Activated gamma-delta T cell treated with Interleukin-2 at 50 U/mL for 16 hours (primary cell): ENCODE measurements around the gene FCSK.

ENCODE experiments used
- DNase-seq: peaks from one replicate; pipeline ENCODE4 v3.0.0-alpha.2; 2020

FCSK gene

DNA sequence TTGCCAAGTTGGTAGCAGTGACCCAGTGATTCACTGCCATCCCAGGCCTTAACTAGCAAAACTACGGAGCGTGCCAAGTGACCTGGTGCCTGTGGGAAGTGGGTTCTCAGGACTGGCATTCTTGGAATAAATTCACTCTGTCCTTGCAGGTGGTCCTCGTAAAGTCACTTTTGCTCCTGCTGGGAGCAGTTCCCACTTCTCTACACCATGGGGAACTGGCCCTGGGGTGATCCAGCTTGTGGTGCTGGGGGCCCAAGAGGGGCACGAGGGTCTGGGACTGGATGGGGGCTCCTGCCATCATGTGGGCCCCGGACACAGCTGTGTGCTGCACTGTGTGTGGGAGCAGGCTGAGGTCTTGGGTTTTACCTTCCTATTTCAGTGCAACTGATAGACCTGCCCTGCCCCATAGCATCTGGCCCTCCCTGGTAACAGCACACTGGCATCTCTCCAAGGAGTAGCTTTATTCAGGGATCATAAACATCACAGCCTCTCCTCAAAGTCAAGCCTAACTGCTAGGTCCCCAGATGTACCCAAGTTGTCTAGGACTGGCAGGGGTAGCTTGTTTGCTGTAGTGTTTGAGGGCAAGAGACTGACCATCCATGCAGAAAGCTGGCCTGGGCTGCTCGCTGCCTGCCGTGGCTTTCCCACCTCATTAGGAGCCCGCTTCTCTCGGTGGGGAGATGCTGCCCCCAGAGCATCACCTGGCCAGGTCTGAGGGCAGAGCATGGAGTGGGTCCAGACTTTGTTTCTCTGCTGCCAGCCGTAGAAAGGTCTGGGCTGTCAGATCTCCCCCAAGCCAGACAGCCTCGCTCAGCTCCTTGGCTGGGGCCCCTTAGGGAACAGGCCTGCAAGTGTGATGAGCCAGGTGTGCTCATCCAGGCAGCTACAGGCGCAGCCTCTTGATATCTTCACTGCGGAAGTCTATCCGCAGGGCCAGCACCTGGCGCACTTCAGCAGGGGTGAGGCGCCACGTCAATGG is 26.0 kb downstream of the FCSK start:
- DNase-seq = no peak

DNA sequence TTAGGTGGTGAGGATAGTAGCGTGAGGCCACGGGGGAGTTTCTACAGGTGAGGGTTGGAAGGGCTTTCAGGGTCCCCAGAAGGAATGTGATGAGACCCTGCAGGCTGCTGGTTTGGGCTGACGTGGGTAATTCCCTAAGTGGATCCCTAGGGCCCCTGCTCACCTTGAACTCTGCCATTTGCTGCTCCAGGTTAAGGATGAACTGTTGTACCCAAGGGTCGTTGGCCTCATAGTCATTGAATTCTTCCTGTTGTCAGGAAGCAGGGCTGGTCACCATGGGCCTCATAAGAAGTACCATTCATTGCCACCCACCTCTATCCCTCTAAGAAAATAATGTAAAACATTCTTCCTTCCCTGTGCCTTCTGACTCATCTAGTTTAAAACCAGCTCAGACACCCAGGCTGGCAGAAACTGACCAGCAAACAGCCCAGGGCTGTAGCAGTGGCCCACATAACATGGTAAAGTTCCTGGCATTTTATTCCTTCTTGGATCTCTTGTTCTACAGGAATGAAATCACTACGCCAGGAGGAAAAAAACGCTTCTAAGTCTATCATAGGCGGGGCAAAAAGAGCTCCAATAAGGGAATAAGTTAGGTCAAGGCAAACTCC is 27.6 kb downstream of the FCSK start:
- no peak for DNase-seq

DNA sequence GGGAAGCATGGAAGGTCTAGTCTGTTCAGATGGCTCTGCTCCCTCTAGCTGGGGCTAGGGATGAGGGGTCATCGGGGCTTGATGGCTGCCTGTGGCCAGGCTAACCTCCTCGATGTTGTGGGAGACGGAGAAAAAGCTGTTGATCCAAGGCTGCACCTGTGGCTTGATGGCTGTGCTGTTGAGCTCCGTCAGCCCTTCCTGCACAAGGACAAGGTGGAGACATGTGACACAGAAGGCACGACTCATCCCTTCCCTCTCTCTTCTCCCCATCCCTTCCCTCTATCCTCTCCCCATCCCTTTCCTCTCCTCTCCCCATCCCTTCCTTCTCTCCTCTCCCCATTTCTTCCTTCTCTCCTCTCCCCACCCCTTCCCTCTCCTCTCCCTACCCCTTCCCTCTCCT is 28.2 kb downstream of the FCSK start:
- DNase-seq = no peak

DNA sequence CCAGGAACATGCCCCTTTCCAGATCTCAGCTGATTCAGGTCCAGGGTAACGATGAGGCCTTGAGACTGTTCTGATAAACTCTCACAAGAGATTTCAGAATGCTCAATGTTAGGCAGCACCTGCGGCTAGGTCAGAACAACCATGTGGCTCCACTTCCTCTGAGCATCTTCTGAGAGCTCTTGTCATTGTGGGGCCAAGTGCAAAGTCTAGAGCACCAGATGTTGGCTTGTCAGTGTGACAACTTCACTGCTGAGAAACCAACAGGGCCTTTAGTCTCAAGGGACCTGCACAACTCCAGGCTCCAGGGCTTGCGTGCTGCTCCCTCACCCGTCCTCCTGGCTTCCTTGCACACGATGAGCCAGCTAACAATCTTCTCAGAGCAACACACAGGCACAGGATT is 29.0 kb downstream of the FCSK start:
- no peak for DNase-seq

DNA sequence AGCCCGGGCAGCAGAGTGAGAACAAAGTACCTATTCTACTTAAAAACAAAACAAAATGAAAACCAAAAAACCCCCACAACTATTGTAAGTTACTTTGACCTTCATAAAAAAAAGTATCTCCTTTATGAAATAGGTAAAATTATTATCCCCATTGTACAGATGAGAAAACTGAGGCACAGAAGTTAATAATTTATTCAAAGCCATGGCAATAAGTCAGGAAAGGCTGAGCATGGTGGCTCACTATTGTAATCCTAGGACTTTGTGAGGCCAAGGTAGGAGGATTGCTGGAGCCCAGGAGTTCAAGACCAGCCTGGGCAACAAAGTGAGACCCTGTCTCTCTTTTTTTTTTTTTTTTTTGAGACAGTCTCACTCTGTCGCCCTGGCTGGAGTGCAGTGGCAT is 30.5 kb downstream of the FCSK start:
- DNase-seq = no peak

DNA sequence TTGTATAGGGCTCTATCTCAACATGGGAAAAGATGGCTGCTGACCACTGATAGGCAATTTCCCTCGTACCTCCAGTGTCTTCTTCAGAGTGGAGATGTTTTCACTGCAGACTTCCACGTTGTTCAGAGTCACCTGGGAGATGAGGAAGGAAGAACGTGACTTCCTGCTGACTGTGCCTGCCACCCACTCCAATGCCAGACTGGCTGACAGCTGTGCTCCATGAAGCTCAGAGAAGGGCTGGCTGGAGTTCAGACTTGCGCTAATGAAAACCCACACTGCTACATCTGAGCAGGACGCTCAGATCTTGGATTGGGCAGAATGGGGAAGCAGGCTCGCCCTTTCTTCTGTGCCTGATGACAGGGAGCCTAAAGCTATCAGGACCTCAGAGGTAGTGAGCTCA is 35.9 kb downstream of the FCSK start:
- DNase-seq = no peak

DNA sequence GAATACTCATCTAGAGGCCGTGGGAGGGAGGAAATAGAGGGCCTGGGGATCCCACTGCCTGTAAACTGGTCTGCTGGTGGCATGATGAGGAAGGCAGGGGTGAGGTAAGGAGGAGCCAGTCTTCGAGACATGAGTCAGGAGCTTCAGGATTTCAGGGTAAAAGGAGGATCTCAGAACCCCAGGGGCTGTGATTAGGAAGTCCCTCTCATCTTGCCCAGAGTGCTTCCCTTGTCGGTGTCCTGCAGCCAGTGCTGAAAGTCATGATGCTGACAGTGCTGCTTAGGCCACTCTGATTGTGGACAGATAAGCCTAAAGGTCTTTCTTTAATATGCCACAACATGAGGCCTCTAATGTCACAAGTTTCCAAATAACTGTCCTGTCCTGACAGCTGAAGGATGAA is 39.4 kb downstream of the FCSK start:
- DNase-seq = no peak

DNA sequence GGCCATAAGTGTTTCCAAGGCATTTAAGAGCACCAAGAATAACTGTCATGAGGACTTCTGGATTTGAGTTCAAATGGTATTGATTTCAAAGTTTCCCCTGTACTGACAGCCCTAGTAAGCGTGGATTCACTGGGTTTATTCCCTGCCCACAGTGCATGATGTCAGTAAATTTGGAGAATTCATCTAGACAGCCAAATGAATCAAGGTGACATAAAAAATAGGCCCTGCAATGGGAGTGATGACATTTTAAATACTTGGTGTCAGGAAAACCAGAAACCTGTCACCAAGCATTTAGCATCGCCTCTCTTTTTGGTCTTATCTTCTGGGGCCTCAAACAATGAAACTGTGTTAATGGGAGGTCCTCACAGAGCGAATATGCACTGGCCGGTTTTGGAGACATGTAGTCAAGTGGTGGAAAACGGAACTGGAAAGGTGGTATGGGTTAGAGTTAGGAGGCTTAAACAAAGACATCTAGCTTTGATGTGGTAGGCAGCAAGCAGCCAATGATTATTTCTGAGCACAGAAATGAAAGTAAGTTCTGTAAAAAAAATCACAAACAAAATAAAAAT is 39.9 kb downstream of the FCSK start:
- DNase-seq = no peak

DNA sequence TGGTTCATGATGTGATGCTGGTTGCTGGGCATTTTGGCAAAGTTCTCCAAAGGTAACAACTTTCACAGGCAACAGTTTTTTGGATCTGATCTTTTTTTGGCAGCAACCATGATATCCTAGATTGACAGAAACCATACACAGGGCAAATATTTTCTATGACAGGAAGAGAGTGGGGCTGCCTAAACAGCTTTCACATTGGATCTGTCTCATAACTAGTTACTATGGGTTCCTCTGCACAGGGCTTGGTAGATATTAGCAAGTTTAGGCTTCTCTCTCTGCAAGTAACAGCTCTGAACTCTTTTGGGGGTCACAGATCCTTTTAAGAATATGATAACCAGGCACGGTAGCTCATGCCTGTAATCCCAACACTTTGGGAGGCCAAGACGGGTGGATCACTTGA is 40.4 kb downstream of the FCSK start:
- DNase-seq = no peak

DNA sequence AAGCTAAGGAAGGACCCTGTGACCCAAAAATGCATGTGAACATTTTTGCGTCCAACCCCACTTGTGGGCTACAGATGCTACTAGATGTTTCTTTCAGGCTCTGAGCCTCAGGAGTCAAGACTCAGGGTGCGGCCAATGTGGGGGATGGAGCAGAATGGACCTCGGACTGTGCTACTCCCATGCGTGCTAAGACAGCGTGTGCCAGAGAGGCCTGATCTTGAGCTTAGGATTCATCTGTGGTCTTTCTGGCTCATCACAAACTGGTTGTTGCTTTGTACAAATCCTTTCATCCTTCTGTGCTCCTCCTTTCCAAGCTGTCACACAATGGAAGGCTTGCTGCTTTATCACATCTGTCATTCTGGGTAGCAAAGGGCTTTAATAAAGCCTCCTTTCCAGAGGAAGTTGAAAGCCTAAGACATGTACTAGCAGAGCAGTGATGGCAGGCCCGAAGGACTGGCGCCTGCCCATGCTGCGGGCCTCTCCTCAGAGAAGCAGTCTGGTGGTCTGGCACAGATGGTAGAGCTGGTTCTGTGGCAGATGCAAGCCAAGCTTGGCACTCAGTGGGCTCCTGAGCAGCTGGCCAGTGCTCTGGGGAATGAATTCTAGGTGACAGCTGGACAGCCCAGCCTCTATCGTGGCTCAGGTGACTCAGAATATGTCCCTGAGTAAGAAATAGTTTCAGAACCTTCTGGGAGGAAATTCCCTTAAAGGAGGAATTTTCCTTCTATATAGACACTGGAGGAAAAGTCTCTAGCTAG is 41.2 kb downstream of the FCSK start:
- DNase-seq = no peak

DNA sequence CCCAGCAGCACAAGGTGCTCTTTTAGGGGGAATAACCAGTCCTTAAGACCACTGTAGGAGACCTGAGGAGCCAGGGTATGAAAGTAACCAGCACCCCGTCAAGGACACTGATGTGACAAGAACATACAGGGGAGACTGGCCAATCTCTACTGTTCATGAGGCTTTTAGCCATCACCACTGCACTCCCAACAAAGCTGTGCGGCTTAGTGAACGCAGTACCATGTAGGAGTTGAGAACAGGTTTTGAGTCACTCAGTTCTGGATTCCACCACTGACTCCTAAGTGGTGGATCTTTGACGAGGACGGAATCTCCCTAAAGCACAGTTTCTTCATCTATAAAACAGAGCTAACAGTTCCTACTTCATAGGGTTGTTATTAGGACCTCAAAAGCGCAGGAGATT is 42.1 kb downstream of the FCSK start:
- DNase-seq = no peak

DNA sequence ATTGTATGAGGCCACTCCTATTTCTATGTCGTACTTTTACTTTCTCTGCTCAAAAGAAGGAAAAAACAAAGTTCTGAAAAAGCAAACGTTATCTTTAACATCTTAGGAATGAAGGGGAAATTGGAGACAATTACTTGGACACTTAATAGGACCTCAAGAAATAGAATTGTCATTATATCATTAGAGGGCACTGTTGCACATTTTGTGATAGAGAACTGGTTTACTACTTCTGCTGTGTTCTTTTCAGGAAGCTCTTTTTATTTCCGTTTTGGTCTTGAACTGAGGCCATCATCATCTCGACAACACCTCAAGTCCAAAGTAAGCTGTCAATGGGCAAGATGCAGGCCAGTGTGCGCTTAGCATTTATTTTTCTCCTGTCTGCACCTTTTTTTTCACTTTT is 54.4 kb downstream of the FCSK start:
- DNase-seq = no peak

DNA sequence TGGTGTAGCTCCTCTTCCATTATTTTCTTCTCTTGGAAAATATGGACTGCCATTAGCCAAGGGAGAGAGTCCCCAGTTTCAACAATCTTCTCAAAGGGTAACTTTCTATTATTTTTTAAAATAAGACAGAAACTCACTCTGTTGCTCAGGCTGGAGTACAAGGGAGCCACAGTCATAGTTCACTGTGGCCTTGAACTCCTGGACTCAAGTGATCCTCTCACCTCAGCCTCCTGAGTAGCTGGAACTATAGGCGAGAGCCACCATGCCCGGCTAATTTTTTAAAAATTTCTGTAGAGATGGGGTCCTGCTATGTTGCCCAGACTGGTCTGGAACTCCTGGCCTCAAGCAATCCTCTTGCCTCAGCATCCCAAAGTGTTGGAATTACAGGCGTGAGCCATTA is 55.8 kb downstream of the FCSK start:
- DNase-seq = no peak

DNA sequence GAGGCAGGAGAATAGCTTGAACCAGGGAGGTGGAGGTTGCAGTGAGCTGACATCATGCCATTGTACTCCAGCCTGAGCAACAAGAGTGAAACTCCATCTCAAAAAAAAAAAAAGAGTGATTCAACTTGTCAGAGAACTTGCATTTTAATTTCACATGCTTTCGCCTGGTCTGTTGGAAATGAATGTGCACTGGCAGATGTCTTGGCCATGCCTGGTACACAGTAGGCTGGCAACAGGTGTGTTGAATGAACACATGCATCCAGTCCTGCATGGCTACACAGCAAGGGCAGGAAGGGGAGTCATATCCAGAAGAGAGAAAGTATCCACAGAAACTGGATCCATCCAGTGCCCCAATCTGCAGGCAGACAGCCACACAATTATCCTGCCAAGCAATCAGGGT is 57.4 kb downstream of the FCSK start:
- no peak for DNase-seq

DNA sequence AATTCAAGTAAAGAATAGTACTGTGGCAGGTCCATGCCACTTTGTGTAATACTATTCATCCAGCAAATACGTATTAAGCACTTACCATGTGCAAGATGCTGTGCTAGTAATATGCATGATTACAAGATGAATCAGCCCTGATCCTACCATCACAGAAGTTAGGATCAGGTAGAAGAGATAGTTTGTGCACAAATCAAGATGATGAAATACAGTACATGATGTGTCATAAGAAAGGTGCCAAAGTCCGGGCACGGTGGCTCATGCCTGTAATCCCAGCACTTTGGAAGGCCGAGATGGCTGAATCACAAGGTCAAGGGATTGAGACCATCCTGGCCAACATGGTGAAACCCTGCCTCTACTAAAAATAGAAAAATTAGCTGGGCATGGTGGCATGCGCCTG is 58.1 kb downstream of the FCSK start:
- DNase-seq = no peak

DNA sequence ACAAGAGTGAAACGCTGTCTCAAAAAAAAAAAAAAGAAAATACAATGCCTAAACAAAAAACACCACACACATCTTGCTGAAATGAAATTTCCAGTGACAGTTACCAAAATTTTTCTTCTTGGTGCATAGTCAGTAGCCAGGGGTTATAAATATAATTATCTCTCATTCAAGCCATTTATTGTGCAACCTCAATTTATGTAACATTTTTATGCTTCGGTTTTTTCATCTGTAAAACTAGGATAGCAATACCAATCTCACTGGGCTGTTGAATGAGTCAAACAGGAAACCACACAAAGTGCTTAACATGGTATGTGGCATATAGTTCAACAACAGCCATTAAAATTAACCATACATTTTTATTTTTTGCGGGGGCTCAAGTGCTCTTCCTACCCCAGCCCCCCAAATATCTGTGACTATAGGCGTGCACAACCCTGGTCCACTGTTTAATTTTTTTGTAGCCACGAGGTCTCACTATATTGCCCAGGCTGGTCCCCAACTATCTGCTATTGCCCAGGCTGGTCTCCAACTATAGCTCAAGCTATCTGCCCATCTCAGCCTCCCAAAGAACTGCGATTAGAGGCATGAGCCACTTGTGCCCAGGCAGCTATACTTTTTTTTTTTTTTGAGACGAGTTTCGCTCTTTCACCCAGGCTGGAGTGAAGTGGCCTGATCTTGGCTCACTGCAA is 66.4 kb downstream of the FCSK start:
- DNase-seq = no peak

DNA sequence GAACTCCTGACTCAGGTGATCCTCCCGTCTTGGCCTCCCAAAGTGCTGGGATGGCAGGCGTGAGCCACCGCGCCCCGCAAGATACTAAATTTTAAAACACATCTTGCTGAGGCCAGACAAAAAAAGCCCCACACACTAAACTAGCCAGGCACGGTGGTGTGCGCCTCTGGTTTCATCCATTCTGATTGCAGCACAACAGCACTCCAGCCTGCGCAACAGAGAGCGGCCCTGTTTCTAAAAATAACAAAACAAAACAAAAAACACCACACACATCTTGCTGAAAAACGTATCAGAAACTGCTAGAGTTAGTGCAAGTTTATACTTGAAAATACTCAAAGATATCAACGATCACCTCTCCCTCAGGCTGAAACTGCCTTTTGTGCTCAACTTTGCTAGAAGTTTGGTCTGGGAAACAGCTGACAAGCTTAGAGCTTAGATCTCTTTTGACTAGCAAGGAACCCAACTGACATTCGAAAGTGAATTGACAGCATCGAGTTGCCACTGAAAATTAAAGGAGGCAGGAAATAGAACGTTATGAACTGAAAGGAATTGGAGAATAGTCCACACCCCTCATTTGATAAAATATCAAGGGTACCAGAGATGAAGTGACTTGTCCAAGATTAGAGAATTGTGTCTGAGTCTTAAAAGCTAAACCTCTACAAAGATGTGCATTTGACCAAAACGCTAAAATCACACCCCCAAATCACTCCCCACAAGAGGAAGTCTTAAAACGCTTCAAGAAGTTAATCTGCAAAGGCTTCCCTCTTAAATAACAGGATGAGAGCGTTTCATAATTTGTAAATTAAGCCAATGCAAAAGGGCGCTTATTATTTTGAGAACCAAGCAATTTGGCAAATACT is 68.1 kb downstream of the FCSK start:
- DNase-seq = no peak

DNA sequence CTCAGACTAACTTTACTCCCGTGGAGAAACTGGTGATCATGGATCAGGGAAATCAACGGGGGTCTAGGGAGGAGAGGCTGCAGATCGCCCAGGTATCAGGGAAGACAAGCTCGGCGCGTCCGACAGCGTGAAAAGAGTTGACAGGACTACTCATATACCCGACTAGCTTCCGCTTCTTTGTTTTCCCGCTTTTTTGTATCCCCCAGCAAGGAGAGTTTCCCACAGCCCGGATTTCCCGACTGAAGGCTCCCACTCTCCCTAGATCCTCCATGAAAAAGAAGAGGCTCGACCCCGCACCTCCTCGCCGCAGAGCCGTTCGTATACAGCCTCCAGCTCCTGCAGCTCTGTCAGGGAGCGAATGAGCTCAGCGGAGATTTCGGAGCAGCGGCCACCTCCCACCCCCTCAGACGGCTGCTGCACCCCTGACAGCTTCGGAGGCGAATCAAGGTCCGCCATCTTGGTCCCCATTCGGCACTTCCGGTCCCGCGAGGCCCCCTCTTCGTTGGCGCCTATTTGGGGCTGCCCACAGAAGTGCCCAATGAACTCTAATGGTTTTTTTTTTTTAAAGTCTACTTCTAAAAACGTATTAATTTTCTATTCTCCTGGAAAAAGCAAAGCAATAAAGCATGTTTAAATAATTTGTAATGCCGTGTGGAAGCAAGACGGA is 68.8 kb downstream of the FCSK start, which contains the start of gene COG4:
Gene COG4 (minus strand): TSS at position 479 of the 667 bp plus-strand sequence. CDS start 11 bp downstream, at position 468.
- peak; percentile 92 for DNase-seq

DNA sequence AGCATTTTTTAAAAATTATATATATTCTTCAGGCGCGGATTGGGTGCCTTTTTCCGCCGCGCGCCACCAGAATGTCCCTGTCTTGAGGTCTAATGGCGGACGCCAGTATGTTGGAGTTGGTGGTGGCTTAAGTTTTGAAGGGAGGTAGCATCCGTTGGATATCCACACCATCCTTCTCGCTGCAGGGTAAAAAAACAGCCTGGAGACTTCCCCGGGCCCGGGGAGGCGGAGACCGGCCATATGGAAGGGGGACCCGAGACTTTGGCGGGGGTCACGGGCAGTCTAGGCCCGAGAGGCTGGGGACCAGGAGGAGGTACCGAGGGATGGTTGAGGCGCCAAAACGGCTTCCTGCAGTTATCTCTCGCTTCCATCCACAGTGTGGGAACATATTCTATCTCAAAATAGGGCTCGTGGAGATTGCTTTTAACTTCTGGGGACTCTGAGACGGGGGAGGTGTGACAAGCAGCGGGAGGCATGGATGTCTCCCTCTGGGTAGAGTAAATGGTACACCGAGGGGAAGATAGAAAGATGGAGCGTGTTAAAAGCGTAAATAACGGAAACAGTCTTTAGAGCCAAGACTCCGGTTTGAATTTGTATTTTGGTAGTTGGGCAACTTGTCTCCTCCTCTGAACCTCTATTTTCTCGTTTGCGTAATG is 69.5 kb downstream of the FCSK start, which contains the start of gene SF3B3:
Gene SF3B3 (plus strand): TSS at position 74 of the 656 bp plus-strand sequence. CDS start 2,841 bp downstream, outside the sequence.
- DNase-seq = peak; percentile 65

DNA sequence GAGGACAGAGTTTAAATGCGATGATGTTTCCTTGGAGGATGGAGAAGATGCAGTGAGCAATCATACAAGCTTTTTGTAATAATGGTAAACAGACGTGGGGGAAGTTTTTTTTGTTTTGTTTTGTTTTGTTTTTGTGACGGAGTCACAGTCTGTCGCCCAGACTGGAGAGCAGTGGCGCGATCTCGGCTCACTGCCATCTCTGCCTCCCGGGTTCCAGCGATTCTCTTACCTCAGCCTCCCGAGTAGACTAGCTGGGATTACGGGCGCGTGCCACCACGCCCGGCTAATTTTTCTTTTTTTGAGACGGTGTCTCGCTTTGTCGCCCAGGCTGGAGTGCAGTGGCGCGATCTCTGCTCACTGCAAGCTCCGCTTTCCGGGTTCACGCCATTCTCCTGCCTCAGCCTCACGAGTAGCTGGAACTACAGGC is 70.0 kb downstream of the FCSK start:
- peak; percentile 9 for DNase-seq
